ENCODE data around the gene CELSR1. TPM values are rescaled to one million over a fixed set of nuclear protein-coding genes. Genes with fewer than 3 reads are reported as not detected.

CELSR1 gene
- total RNA-seq, 1 experiment from 2014 or later = 19.6 TPM

DNA sequence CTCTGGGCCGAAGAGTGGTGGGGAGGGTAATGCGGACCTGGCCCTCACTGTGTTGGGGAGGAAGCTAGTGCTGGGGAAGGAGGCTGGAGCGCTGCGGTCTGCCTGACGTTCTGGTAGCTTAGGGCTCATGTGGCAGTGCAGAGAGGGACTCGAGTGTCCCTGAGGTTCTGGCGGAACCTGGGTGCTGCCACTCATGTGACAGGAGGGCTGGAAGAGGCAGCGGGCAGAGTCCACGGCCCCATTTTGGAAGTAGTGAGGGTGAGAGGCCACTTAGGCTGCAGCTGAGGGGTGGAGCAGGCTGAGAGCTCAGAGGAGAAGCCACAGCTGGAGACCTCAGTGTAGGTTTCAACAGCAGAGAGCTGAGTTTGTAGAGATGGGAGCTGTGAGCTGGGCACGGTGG lies 218.1 kb downstream of the CELSR1 start:
- RAD21 ChIA-PET (ENCODE audit: low non-redundant PET in 1 of 2, low total read pairs in 2 of 2, uncharacterized antibody in 2 of 2, unreplicated experiment in 2 of 2) = no interaction called here
- H3K4me3 ChIP-seq (replicated peaks in 1 of 2; ENCODE audit: low read depth in 1 of 2, low read length in 2 of 2) = no peak overlapping the region
- H3K9me3 ChIP-seq (ENCODE audit: control insufficient read depth in 1 of 2, insufficient read depth in 1 of 2, low read depth in 1 of 2, low read length in 2 of 2) = no peaks in the 10 kb centered on the region
- intact Hi-C loops (cut with micrococcal nuclease) = no loop called here
- H3K27me3 ChIP-seq (ENCODE audit: insufficient read depth, low read length) = no peaks in the 10 kb centered on the region
- peaks cover 34 to 40% of the 10 kb centered on the region in 2 experiments for H3K36me3 ChIP-seq (ENCODE audit: control insufficient read depth in 1 of 2, insufficient read depth in 2 of 2, low read length in 2 of 2)
- POLR2A ChIA-PET = no interaction called here
- BruUV-seq (replicated peaks) = no TSS peak
- TF ChIP-seq SRF (IDR thresholded peaks at IDR 0.05; ENCODE audit: low read depth) = no peak
- TF ChIP-seq, protein P1, sequence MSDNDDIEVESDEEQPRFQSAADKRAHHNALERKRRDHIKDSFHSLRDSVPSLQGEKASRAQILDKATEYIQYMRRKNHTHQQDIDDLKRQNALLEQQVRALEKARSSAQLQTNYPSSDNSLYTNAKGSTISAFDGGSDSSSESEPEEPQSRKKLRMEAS (IDR thresholded peaks at IDR 0.05) = no peak
- no peak for TF ChIP-seq SP1 (IDR thresholded peaks at IDR 0.05; ENCODE audit: low read depth)
- TF ChIP-seq CBX3 (IDR thresholded peaks at IDR 0.05; ENCODE audit: low read depth) = no peak
- TF ChIP-seq, protein P2, sequence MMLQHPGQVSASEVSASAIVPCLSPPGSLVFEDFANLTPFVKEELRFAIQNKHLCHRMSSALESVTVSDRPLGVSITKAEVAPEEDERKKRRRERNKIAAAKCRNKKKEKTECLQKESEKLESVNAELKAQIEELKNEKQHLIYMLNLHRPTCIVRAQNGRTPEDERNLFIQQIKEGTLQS (IDR thresholded peaks at IDR 0.05) = no peak
- no peak for TF ChIP-seq ELF1 (IDR thresholded peaks at IDR 0.05; ENCODE audit: borderline replicate concordance, low read depth)
- TF ChIP-seq SIN3A (IDR thresholded peaks at IDR 0.05; ENCODE audit: low read depth) = no peak
- TF ChIP-seq, protein P3, sequence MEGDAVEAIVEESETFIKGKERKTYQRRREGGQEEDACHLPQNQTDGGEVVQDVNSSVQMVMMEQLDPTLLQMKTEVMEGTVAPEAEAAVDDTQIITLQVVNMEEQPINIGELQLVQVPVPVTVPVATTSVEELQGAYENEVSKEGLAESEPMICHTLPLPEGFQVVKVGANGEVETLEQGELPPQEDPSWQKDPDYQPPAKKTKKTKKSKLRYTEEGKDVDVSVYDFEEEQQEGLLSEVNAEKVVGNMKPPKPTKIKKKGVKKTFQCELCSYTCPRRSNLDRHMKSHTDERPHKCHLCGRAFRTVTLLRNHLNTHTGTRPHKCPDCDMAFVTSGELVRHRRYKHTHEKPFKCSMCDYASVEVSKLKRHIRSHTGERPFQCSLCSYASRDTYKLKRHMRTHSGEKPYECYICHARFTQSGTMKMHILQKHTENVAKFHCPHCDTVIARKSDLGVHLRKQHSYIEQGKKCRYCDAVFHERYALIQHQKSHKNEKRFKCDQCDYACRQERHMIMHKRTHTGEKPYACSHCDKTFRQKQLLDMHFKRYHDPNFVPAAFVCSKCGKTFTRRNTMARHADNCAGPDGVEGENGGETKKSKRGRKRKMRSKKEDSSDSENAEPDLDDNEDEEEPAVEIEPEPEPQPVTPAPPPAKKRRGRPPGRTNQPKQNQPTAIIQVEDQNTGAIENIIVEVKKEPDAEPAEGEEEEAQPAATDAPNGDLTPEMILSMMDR (IDR thresholded peaks at IDR 0.05 in 2 of 3, conservative IDR thresholded peaks at IDR 0.05 in 1 of 3; ENCODE audit: borderline replicate concordance in 1 of 3, insufficient read depth in 1 of 3, low read depth in 2 of 3, low read length in 2 of 3) = no peak
- TF ChIP-seq, protein P4, sequence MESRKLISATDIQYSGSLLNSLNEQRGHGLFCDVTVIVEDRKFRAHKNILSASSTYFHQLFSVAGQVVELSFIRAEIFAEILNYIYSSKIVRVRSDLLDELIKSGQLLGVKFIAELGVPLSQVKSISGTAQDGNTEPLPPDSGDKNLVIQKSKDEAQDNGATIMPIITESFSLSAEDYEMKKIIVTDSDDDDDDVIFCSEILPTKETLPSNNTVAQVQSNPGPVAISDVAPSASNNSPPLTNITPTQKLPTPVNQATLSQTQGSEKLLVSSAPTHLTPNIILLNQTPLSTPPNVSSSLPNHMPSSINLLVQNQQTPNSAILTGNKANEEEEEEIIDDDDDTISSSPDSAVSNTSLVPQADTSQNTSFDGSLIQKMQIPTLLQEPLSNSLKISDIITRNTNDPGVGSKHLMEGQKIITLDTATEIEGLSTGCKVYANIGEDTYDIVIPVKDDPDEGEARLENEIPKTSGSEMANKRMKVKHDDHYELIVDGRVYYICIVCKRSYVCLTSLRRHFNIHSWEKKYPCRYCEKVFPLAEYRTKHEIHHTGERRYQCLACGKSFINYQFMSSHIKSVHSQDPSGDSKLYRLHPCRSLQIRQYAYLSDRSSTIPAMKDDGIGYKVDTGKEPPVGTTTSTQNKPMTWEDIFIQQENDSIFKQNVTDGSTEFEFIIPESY (IDR thresholded peaks at IDR 0.05; ENCODE audit: extremely low read depth, insufficient replicate concordance, low read length) = no peak
- TF ChIP-seq POLR2AphosphoS5 (IDR thresholded peaks at IDR 0.05; ENCODE audit: low read depth, low read length) = no peak
- H2AFZ ChIP-seq (ENCODE audit: low read depth, low read length, poor library complexity, severe bottlenecking) = no peak overlapping the region
- H3K27ac ChIP-seq (ENCODE audit: low read depth, low read length) = no peak overlapping the region
- no peak overlapping the region for H3K9ac ChIP-seq (ENCODE audit: low read length)
- no peak overlapping the region for H3K4me2 ChIP-seq (ENCODE audit: low read length)
- no peaks in the 10 kb centered on the region for H3K9me2 ChIP-seq (ENCODE audit: insufficient read depth)
- peaks cover 30% of the 10 kb centered on the region; the same call in 1 of the 2 replicates for H3K79me2 ChIP-seq (ENCODE audit: insufficient read depth, low read length)
- ATAC-seq (no peak), DNase-seq (ENCODE audit: low read depth, low spot score) (no peak)
- CTCF ChIA-PET = no interaction called here
- H3K4me1 ChIP-seq (ENCODE audit: control insufficient read depth in 1 of 2, insufficient read depth in 2 of 2, low read length in 2 of 2) = no peaks in the 10 kb centered on the region
- H4K20me1 ChIP-seq (ENCODE audit: insufficient read depth) = no peaks in the 10 kb centered on the region
